HG03108 (cell line): Measurements from ENCODE around the gene KRTAP4-16.
"Not testable (repeated sequence)": the region's sequence is repeated elsewhere in the genome, so short reads cannot be mapped to it uniquely, and the experiment has no call there.

Source experiments
- ATAC-seq: cut with Tn5 transposase; IDR thresholded peaks from one replicate; pipeline ENCODE4 v1.9.1; 2021; ENCODE audit warnings: moderate library complexity; ENCODE audit not compliant: unreplicated experiment

KRTAP4-16 gene

GRCh38 chr17:41119696-41120690 lies 18.0 kb upstream of the KRTAP4-16 start:
- not testable (repeated sequence) for ATAC-seq

- ATAC-seq = no peak
Observed at GRCh38 chr17:41118721-41119120, 16.7 kb upstream of the KRTAP4-16 start.

- not testable (repeated sequence) for ATAC-seq
Observed at GRCh38 chr17:41117846-41118386, 15.9 kb upstream of the KRTAP4-16 start, which contains the start of gene KRTAP4-11. TSS of gene KRTAP4-11 (minus strand) at chr17:41118373. CDS start at chr17:41118315, 58 bp downstream.

- ATAC-seq = no peak
Observed at GRCh38 chr17:41116297-41116696, 14.3 kb upstream of the KRTAP4-16 start.

GRCh38 chr17:41111151-41111885 lies 9.3 kb upstream of the KRTAP4-16 start:
- no peak for ATAC-seq

- not testable (repeated sequence) for ATAC-seq
Observed at GRCh38 chr17:41108728-41109386, 6.8 kb upstream of the KRTAP4-16 start.

GRCh38 chr17:41107941-41108450 lies 6.0 kb upstream of the KRTAP4-16 start:
- no peak for ATAC-seq

GRCh38 chr17:41105347-41105746 lies 3.3 kb upstream of the KRTAP4-16 start, which contains the start of gene KRTAP4-9:
TSS of gene KRTAP4-9 (plus strand) at chr17:41105389. CDS start at chr17:41105389, 0 bp downstream.
- ATAC-seq = not testable (repeated sequence)

- ATAC-seq = not testable (repeated sequence)
Observed at GRCh38 chr17:41104386-41105038, 2.5 kb upstream of the KRTAP4-16 start.

- no peak for ATAC-seq
Observed at GRCh38 chr17:41103896-41104295, 1.9 kb upstream of the KRTAP4-16 start.

GRCh38 chr17:41099682-41100480 lies 2.1 kb downstream of the KRTAP4-16 start:
- not testable (repeated sequence) for ATAC-seq

GRCh38 chr17:41098481-41098880 lies 3.5 kb downstream of the KRTAP4-16 start:
- ATAC-seq = no peak

GRCh38 chr17:41098042-41098441 lies 4.0 kb downstream of the KRTAP4-16 start, which contains the start of gene KRTAP4-8:
TSS of gene KRTAP4-8 (minus strand) at chr17:41098142. CDS start at chr17:41098084, 58 bp downstream.
- ATAC-seq = no peak

- ATAC-seq = no peak
Observed at GRCh38 chr17:41096055-41096454, 6.0 kb downstream of the KRTAP4-16 start.

- not testable (repeated sequence) for ATAC-seq
Observed at GRCh38 chr17:41088760-41089352, 13.2 kb downstream of the KRTAP4-16 start.

GRCh38 chr17:41084100-41084856 lies 17.7 kb downstream of the KRTAP4-16 start, which contains the start of gene KRTAP4-7:
TSS of gene KRTAP4-7 (plus strand) at chr17:41084150. CDS start at chr17:41084207, 57 bp downstream.
- ATAC-seq = not testable (repeated sequence)

- ATAC-seq = not testable (repeated sequence)
Observed at GRCh38 chr17:41083427-41083826, 18.6 kb downstream of the KRTAP4-16 start.

- ATAC-seq = no peak
Observed at GRCh38 chr17:41082626-41083025, 19.4 kb downstream of the KRTAP4-16 start.
